T-helper 17 cell (primary cell): Measurements from ENCODE around the gene STK32B. TPM values are rescaled to one million over a fixed set of nuclear protein-coding genes. Genes with fewer than 3 reads are reported as not detected.
"Not testable (repeated sequence)": the region's sequence is repeated elsewhere in the genome, so short reads cannot be mapped to it uniquely, and the experiment has no call there.

Experiments
- ATAC-seq: fragments of 150-1000 bp; cut with Tn5 transposase; 2 replicates; pipeline ENCODE4 v1.10.0; 2021; ENCODE audit warnings: mild to moderate bottlenecking, moderate library complexity
- DNase-seq, 3 donors: peaks; one replicate each; pipeline versions ENCODE4 v3.0.0 to v3.0.0-alpha.2; 2020 to 2021
- H3K9me3 ChIP-seq: one replicate; pipeline ENCODE4 v1.7.0; 2013; ENCODE audit warnings: low read length, mild to moderate bottlenecking; ENCODE audit not compliant: control insufficient read depth, poor library complexity, severe bottlenecking
- H3K27ac Mint-ChIP-seq: one replicate; pipeline ENCODE4 v1.8.0; 2022; ENCODE audit warnings: mild to moderate bottlenecking, moderate library complexity, mixed read lengths
- H3K27me3 Mint-ChIP-seq: one replicate; pipeline ENCODE4 v1.8.0; 2022; ENCODE audit warnings: mixed read lengths
- H3K36me3 Mint-ChIP-seq: one replicate; pipeline ENCODE4 v1.8.0; 2022; ENCODE audit warnings: low read depth, mixed read lengths
- H3K4me1 Mint-ChIP-seq: one replicate; pipeline ENCODE4 v1.8.0; 2022; ENCODE audit warnings: mild to moderate bottlenecking, mixed read lengths
- H3K4me3 Mint-ChIP-seq: one replicate; pipeline ENCODE4 v1.8.0; 2022; ENCODE audit warnings: mild to moderate bottlenecking, moderate library complexity, mixed read lengths
- total RNA-seq, 4 donors: library from RNA in 2 of 4; stranded (reverse) in 2 of 4; gene quantifications; one replicate each; pipeline ENCODE4 v1.2.3 and lab custom pipeline; 2022 to 2026

Gene STK32B
- total RNA-seq (under 1 TPM in 1 of 2 donors, not detected in 1; 0.12 TPM), total RNA-seq (lab: John Stamatoyannopoulos, UW) (0 to 0.15 reads per million in 2 donors)

DNA sequence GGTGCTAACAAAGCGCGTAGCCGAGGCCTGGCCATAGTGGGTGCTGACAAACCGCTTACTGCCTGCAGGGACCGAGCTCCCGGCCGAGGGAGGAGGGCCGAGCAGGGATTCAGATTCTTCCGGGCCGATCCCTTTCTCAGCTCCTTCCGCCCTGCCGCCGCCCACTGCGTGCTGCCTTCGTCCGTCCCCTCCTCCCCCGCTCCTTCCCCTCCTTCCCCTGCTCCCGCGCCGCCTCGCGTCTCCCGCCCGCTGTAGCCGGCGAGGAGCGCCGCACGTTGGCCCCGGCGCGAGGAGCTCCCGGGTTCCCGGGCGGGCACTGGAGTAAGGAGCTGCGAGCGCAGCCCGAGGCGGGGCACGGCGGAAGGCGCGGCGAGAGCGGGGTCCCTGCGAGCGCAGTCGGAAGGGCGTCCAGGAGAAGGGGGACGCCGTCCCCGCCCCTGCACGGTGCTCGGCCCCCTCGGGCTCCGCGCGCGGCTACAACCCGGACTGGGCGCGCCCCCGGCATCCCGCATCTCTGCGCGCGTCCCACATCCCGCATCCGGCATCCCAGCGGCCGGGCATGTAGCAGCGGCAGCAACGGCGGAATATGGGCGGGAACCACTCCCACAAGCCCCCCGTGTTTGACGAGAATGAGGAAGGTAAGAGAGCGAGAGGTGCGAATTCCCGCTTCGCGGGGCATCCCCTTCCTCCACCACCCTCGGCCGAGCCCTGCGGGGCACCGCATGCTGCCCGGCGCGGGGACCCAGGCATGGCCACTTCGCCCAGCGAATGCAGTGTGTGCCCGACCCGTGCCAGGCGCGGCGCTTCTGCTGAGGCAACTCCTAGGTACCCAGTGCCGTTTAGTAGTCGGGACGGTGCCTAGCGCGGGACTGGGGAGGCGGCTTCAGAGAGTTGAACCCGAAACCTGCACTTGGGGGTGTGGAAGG lies at the start of gene STK32B:
TSS of gene STK32B (plus strand) at position 203 of the 926 bp plus-strand sequence.
- ATAC-seq (no peak), DNase-seq (no peak)
- H3K4me3 Mint-ChIP-seq, result peak within 1 kb of the TSS; percentile 85

DNA sequence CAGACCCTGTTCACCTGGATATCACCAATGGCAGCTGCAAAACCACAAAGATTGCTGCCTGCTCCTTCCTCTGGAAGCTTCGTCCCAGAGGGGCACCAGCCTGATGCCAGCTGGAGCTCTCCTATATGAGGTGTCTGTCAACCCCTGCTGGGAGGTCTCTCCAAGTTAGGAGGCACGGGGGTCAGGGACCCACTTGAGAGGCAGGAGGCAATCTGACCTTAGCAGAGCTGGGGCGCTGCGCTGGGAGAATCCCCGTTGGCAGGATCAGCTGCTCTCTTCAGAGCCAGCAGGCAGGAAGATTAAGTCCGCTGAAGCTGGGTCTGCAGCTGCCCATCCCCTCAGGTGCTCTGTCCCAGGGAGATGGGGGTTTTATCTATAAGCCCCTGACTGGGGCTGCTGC lies 49.6 kb upstream of the STK32B start:
- H3K4me1 Mint-ChIP-seq, DNase-seq, H3K36me3 Mint-ChIP-seq, H3K27ac Mint-ChIP-seq, H3K9me3 ChIP-seq, ATAC-seq, H3K4me3 Mint-ChIP-seq: not testable (repeated sequence)
- peaks cover 80% of the 10 kb centered on the region for H3K27me3 Mint-ChIP-seq

More for the DNA sequence above, at the start of gene STK32B:
- peaks cover 77% of the 10 kb centered on the region for H3K27me3 Mint-ChIP-seq
- no peaks in the 10 kb centered on the region for H3K9me3 ChIP-seq
- H3K27ac Mint-ChIP-seq, result no peak within 1 kb of the TSS
- peaks cover 7% of the 10 kb centered on the region for H3K36me3 Mint-ChIP-seq
- H3K4me1 Mint-ChIP-seq, result peaks cover 13% of the 10 kb centered on the region

- Mint-ChIP-seq H3K27me3 (peaks cover 72% of the 10 kb centered on the region), H3K36me3 (peaks cover 2% of the 10 kb centered on the region), H3K4me1 (peaks cover 2% of the 10 kb centered on the region), H3K4me3 (no peak overlapping the region), H3K27ac (no peak overlapping the region)
- H3K9me3 ChIP-seq, result no peaks in the 10 kb centered on the region
- DNase-seq, result no peak
- ATAC-seq, result no peak
Measured at GRCh38 chr4:5003372-5003857, 47.9 kb upstream of the STK32B start.

GRCh38 chr4:5003918-5004317 lies 47.4 kb upstream of the STK32B start:
- no peak for DNase-seq
- no peak for ATAC-seq
- no peak overlapping the region for H3K4me3 Mint-ChIP-seq
- peaks cover 67% of the 10 kb centered on the region for H3K27me3 Mint-ChIP-seq
- H3K36me3 Mint-ChIP-seq, result peaks cover 2% of the 10 kb centered on the region
- H3K4me1 Mint-ChIP-seq, result peaks cover 2% of the 10 kb centered on the region
- H3K27ac Mint-ChIP-seq, result no peak overlapping the region
- no peaks in the 10 kb centered on the region for H3K9me3 ChIP-seq

DNA sequence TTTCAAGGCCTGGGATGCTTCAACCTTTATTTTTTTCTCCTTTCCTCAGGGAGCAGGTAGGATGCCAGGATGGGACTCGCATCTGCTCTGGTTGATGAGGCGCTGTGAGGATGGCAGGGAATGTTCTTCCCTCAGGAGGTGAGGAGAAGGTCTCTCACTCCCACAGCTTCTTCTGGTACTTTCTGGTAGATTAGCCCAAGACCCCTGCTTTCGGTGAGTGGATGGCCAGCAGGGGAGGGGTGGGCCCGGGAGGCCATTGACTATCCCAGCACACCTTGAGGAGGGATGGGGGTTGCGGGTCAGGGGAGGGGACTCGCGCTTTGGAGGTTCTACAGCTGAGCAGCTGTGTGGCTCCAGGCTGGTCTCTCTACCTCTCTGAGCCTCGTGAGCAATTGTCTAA lies 46.8 kb upstream of the STK32B start:
- ATAC-seq, result no peak

GRCh38 chr4:5006932-5007331 lies 44.3 kb upstream of the STK32B start:
- not testable (repeated sequence) for H3K4me3 Mint-ChIP-seq, ATAC-seq, H3K27ac Mint-ChIP-seq, DNase-seq, H3K9me3 ChIP-seq, H3K4me1 Mint-ChIP-seq, H3K36me3 Mint-ChIP-seq
- H3K27me3 Mint-ChIP-seq, result peaks cover 60% of the 10 kb centered on the region

More for the DNA sequence above, 46.8 kb upstream of the STK32B start:
- Mint-ChIP-seq H3K4me1 (peaks cover 2% of the 10 kb centered on the region), H3K4me3 (no peak overlapping the region), H3K36me3 (peaks cover 2% of the 10 kb centered on the region), H3K27me3 (peaks cover 67% of the 10 kb centered on the region), H3K27ac (no peak overlapping the region)
- DNase-seq, result no peak
- H3K9me3 ChIP-seq, result no peaks in the 10 kb centered on the region

- no peak overlapping the region for H3K4me3 Mint-ChIP-seq
- no peaks in the 10 kb centered on the region for H3K4me1 Mint-ChIP-seq
- H3K36me3 Mint-ChIP-seq, result no peaks in the 10 kb centered on the region
- peaks cover 47% of the 10 kb centered on the region for H3K27me3 Mint-ChIP-seq
- no peak for ATAC-seq
- H3K27ac Mint-ChIP-seq, result no peak overlapping the region
- H3K9me3 ChIP-seq, result no peaks in the 10 kb centered on the region
- DNase-seq, result no peak
Measured at GRCh38 chr4:5009796-5010195, 41.5 kb upstream of the STK32B start.

DNA sequence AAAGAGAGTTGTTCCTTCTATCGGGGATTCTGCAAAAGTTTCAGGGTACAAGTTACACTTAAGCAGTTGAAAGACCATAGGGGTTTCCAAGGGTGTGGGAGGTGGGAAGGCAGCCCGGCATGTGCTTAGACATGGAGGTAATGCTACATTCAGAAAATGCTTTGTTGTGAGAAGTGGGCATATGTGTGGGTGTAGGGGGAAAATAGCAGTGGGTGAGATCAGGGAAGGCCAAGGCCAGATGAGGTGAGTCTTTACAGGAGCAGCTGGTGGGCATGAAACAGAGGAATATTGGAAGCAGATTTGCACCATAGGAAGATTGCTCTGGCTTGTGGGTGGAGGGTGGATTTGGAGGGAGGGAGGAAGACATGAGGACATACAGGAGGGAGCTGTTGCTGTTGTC lies 40.3 kb upstream of the STK32B start:
- Mint-ChIP-seq H3K27ac (no peak overlapping the region), H3K4me3 (no peak overlapping the region), H3K27me3 (peaks cover 46% of the 10 kb centered on the region), H3K4me1 (no peaks in the 10 kb centered on the region), H3K36me3 (no peaks in the 10 kb centered on the region)
- DNase-seq (no peak), ATAC-seq (no peak)
- no peaks in the 10 kb centered on the region for H3K9me3 ChIP-seq

- ATAC-seq (no peak), DNase-seq (no peak)
- Mint-ChIP-seq H3K4me3 (no peak overlapping the region), H3K36me3 (no peaks in the 10 kb centered on the region), H3K27me3 (peaks cover 47% of the 10 kb centered on the region), H3K27ac (no peak overlapping the region), H3K4me1 (no peaks in the 10 kb centered on the region)
- no peaks in the 10 kb centered on the region for H3K9me3 ChIP-seq
Measured at GRCh38 chr4:5012244-5012898, 38.9 kb upstream of the STK32B start.

DNA sequence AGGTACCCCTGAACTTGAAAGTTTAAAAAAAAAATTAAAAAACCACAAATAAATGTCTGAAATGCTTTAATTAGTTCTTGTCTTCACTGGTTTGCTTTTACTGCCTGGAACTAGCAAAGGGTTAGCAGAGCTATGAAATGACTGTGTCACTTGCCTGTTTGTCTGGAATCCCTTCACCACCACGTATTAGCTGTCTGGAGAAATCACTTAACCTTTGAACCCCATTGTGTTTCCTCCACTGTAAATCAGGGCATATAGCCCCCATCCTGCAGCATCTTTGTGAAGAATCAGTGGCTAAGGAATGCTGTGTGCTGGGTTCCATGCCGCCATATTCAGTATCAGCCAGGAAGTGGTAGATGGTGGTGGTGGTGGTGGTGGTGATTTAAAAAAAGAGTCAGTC lies 38.3 kb upstream of the STK32B start:
- Mint-ChIP-seq H3K36me3 (no peaks in the 10 kb centered on the region), H3K27me3 (peaks cover 50% of the 10 kb centered on the region), H3K27ac (no peak overlapping the region), H3K4me3 (no peak overlapping the region), H3K4me1 (no peaks in the 10 kb centered on the region)
- DNase-seq (no peak), ATAC-seq (no peak)
- H3K9me3 ChIP-seq, result no peaks in the 10 kb centered on the region

DNA sequence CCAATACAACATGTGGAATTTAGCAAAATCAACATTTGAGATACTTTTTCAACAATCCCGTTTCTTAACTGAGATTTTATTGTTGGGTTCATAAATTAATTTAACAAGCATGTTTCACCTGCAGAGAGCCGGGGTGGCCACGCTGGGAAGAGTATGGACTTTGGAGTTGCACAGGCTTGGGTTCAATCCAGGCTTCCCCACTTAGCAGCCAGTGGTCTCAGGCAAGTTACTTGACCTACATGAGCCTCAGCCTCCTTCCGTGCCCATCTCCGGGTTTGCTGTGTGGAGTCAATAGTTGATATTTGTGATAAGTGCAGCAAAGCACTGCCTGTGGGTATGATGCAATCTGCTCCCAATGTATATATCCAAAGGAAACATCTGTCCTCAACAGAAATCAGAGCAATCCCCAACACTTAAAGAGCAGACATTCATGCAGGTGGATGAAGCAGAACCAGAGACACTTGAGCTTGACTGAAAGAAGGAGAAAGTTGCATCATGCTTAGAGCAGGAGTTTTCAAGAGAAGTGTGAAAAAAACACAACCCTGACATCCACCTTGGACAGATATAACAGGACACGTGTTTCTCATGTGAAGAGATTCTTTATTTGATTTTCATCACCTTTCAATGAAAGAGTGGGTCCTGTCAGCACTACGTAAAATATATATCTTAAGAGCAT lies 37.1 kb upstream of the STK32B start:
- Mint-ChIP-seq H3K4me1 (no peaks in the 10 kb centered on the region), H3K4me3 (no peak overlapping the region), H3K27me3 (peaks cover 49% of the 10 kb centered on the region), H3K27ac (no peak overlapping the region), H3K36me3 (no peaks in the 10 kb centered on the region)
- no peaks in the 10 kb centered on the region for H3K9me3 ChIP-seq
- ATAC-seq (no peak), DNase-seq (no peak)

DNA sequence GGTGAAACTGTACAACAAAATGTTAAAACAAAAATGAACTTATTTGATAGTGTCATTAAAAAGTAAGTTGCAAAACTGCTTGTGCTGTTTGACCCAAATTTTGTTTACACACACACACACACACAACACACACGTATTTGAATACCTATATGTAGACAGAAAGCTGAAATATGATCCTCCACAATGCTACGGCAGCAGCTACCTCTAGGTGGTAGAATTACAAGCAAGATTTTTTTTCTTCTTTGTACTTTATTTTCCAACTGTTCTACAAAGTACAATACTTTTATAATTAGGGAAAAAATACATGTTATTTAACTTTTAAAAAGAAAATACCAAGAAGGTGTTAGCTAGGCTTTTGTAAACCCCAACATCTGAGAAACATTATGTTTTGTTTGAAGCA lies 33.2 kb upstream of the STK32B start:
- Mint-ChIP-seq H3K4me3 (no peak overlapping the region), H3K27me3 (peaks cover 43% of the 10 kb centered on the region), H3K27ac (no peak overlapping the region), H3K4me1 (no peaks in the 10 kb centered on the region), H3K36me3 (no peaks in the 10 kb centered on the region)
- no peaks in the 10 kb centered on the region for H3K9me3 ChIP-seq
- ATAC-seq (no peak), DNase-seq (no peak)

GRCh38 chr4:5018603-5019002 lies 32.7 kb upstream of the STK32B start:
- Mint-ChIP-seq H3K36me3 (no peaks in the 10 kb centered on the region), H3K27me3 (peaks cover 41% of the 10 kb centered on the region), H3K4me1 (no peaks in the 10 kb centered on the region), H3K27ac (no peak overlapping the region), H3K4me3 (no peak overlapping the region)
- DNase-seq (no peak), ATAC-seq (no peak)
- H3K9me3 ChIP-seq, result no peaks in the 10 kb centered on the region
